Measurements from ENCODE around the gene ITGB5. TPM values are rescaled to one million over a fixed set of nuclear protein-coding genes. Genes with fewer than 3 reads are reported as not detected.

Gene ITGB5
- total and polyA plus RNA-seq, 2 donors (not counting 3 experiments of a cell fraction or from before 2014, with no cell fraction given) = 144 to 170 TPM

DNA sequence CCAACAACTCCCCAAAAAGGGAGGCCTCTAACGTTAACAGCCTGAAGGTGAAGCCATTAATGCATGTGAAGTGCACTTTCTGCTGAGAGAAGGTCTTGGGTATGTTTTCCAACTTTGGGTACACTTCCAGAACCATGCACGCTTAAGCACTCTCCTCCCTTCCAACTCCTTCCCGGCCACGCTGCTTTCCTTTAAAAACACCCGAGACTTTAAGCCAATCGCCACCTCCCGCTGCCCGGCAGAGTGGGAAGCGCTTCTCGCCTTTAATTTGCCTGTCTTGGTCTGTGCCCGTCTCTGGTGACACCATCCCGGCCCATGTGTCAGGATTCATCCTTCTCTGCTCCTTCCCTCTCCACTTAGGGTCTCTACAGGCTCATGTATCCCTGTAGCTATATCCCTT, 35.3 kb downstream of the ITGB5 start:
- Histone ChIP-seq H3K27ac (ENCODE audit: insufficient read depth, low read depth, low read length) (no peak overlapping the region), H3K9ac (replicated peaks; ENCODE audit: extremely low read depth, insufficient read depth, low read length) (no peak overlapping the region), H3K79me2 (ENCODE audit: control insufficient read depth, insufficient read depth, low read length) (no peaks in the 10 kb centered on the region), H3K36me3 (ENCODE audit: control insufficient read depth in 2 of 2, extremely low read depth in 1 of 2, insufficient read depth in 2 of 2, low read length in 2 of 2) (no peaks in the 10 kb centered on the region), H3K4me2 (ENCODE audit: insufficient read depth, low read length) (no peak overlapping the region), H3K9me3 (replicated peaks; ENCODE audit: control insufficient read depth, insufficient read depth, low read length) (no peaks in the 10 kb centered on the region), H3K27me3 (ENCODE audit: control insufficient read depth in 2 of 2, insufficient read depth in 2 of 2, low read length in 2 of 2) (no peaks in the 10 kb centered on the region), H3K4me3 (replicated peaks in 1 of 3; ENCODE audit: insufficient read depth in 1 of 3, low read depth in 1 of 3, low read length in 3 of 3) (no peak overlapping the region), H2AFZ (ENCODE audit: low read depth, low read length) (no peak overlapping the region), H3K4me1 (ENCODE audit: control insufficient read depth, extremely low read depth, insufficient read depth, low read length) (no peaks in the 10 kb centered on the region), H3K9me1 (replicated peaks; ENCODE audit: control insufficient read depth, extremely low read depth, insufficient read depth, low read length) (no peaks in the 10 kb centered on the region), H4K20me1 (replicated peaks; ENCODE audit: control insufficient read depth, extremely low read depth, insufficient read depth, low read length) (no peaks in the 10 kb centered on the region)
- FAIRE-seq = no peak
- ChIA-PET CTCF (interaction anchor here (1.1 kb wide), 1 partner anchor 11 kb away, joined by 3 read pairs; no protein-coding TSS in a partner anchor), POLR2A (no interaction called here)
- intact Hi-C loops (cut with micrococcal nuclease) = no loop called here
- TF ChIP-seq, protein P1, sequence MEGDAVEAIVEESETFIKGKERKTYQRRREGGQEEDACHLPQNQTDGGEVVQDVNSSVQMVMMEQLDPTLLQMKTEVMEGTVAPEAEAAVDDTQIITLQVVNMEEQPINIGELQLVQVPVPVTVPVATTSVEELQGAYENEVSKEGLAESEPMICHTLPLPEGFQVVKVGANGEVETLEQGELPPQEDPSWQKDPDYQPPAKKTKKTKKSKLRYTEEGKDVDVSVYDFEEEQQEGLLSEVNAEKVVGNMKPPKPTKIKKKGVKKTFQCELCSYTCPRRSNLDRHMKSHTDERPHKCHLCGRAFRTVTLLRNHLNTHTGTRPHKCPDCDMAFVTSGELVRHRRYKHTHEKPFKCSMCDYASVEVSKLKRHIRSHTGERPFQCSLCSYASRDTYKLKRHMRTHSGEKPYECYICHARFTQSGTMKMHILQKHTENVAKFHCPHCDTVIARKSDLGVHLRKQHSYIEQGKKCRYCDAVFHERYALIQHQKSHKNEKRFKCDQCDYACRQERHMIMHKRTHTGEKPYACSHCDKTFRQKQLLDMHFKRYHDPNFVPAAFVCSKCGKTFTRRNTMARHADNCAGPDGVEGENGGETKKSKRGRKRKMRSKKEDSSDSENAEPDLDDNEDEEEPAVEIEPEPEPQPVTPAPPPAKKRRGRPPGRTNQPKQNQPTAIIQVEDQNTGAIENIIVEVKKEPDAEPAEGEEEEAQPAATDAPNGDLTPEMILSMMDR (IDR thresholded peaks at IDR 0.05; ENCODE audit: extremely low read depth in 1 of 2, insufficient read depth in 1 of 2, low read depth in 1 of 2, low read length in 2 of 2) = no peak
- TF ChIP-seq, protein P2, sequence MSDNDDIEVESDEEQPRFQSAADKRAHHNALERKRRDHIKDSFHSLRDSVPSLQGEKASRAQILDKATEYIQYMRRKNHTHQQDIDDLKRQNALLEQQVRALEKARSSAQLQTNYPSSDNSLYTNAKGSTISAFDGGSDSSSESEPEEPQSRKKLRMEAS (IDR thresholded peaks at IDR 0.05; ENCODE audit: insufficient read depth, insufficient read length) = no peak
- TF ChIP-seq POLR2AphosphoS5 (IDR thresholded peaks at IDR 0.05; ENCODE audit: insufficient read depth, low read depth, low read length) = no peak
- no peak for TF ChIP-seq JUN (IDR thresholded peaks at IDR 0.05; ENCODE audit: borderline replicate concordance, insufficient read depth, insufficient read length, low read depth)
- TF ChIP-seq POLR2A (IDR thresholded peaks at IDR 0.05; ENCODE audit: low read depth, low read length) = no peak
- TF ChIP-seq MYC (IDR thresholded peaks at IDR 0.05; ENCODE audit: low read depth, low read length) = no peak
- no peak for TF ChIP-seq EZH2 (IDR thresholded peaks at IDR 0.05; ENCODE audit: borderline replicate concordance, low read depth, low read length, severe bottlenecking)
- no peak for TF ChIP-seq FOS (IDR thresholded peaks at IDR 0.05; ENCODE audit: borderline replicate concordance, insufficient read depth, low read length)
- no peak for TF ChIP-seq GATA2 (IDR thresholded peaks at IDR 0.05; ENCODE audit: insufficient read depth, insufficient read length, low read depth, low read length)
- BruUV-seq (replicated peaks) = no TSS peak
- dilution Hi-C loops (cut with MboI; ENCODE audit: extremely low pct_ligation_motif_present, low sequenced_read_pairs) = no loop called here
- DNase-seq (ENCODE audit: low read depth, low spot score) = no peak

Data from endothelial cell of umbilical vein (primary cell).